ENCODE measurements around the gene APBB2. TPM values are rescaled to one million over a fixed set of nuclear protein-coding genes. Genes with fewer than 3 reads are reported as not detected.

APBB2 gene
- total RNA-seq, 1 experiment from 2014 or later: 80.7 TPM

DNA sequence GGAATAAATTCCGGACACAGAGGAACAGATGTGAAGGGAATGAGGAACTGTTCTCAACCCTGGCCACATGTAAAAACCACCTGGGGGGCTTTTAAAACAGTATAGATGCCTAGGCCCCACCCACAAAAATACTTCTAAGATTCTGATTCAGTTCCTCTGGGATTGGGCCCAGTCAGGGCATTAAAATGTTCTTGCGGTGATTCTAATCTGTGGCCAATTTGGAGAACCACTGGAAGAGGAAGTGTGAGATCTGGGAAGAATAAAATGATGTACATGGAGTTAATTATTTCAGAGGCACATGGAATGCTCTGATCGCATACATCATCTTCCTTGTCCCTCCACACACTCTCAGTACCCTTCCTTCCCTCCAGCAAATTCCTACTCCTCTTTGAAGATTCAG lies 192.2 kb downstream of the APBB2 start:
- Mint-ChIP-seq H3K36me3 (ENCODE audit: insufficient read depth, unreplicated experiment) (peaks cover 28% of the 10 kb centered on the region), H3K4me1 (ENCODE audit: low read depth, unreplicated experiment) (no peaks in the 10 kb centered on the region), H3K27ac (ENCODE audit: unreplicated experiment) (no peak overlapping the region), H3K9me3 (ENCODE audit: unreplicated experiment) (peaks cover 33% of the 10 kb centered on the region), H3K27me3 (ENCODE audit: insufficient read depth, unreplicated experiment) (no peaks in the 10 kb centered on the region), H3K4me3 (ENCODE audit: unreplicated experiment) (no peak overlapping the region)
- H3K4me1 ChIP-seq: no peaks in the 10 kb centered on the region
- TF ChIP-seq, protein P1, sequence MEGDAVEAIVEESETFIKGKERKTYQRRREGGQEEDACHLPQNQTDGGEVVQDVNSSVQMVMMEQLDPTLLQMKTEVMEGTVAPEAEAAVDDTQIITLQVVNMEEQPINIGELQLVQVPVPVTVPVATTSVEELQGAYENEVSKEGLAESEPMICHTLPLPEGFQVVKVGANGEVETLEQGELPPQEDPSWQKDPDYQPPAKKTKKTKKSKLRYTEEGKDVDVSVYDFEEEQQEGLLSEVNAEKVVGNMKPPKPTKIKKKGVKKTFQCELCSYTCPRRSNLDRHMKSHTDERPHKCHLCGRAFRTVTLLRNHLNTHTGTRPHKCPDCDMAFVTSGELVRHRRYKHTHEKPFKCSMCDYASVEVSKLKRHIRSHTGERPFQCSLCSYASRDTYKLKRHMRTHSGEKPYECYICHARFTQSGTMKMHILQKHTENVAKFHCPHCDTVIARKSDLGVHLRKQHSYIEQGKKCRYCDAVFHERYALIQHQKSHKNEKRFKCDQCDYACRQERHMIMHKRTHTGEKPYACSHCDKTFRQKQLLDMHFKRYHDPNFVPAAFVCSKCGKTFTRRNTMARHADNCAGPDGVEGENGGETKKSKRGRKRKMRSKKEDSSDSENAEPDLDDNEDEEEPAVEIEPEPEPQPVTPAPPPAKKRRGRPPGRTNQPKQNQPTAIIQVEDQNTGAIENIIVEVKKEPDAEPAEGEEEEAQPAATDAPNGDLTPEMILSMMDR (IDR thresholded peaks at IDR 0.05; ENCODE audit: insufficient read depth in 1 of 2, low read depth in 1 of 2, low read length in 1 of 2, severe bottlenecking in 1 of 2, unreplicated experiment in 1 of 2): no peak
- H3K27me3 ChIP-seq (replicated peaks; ENCODE audit: control insufficient read depth, insufficient read depth, low read length): no peaks in the 10 kb centered on the region
- no TSS peak for BruUV-seq (replicated peaks)
- peaks cover 37% of the 10 kb centered on the region for H3K9me3 ChIP-seq
- intact Hi-C loops (cut with micrococcal nuclease; ENCODE audit: unreplicated experiment): no loop called here
- DNase-seq: no peak
- H3K4me3 ChIP-seq (ENCODE audit: low read depth, low read length): no peak overlapping the region
- H3K36me3 ChIP-seq (ENCODE audit: control insufficient read depth, insufficient read depth, low read length): no peaks in the 10 kb centered on the region; the same call in 1 of the 2 replicates
- ChIA-PET POLR2A (no interaction called here), CTCF (no interaction called here)

DNA sequence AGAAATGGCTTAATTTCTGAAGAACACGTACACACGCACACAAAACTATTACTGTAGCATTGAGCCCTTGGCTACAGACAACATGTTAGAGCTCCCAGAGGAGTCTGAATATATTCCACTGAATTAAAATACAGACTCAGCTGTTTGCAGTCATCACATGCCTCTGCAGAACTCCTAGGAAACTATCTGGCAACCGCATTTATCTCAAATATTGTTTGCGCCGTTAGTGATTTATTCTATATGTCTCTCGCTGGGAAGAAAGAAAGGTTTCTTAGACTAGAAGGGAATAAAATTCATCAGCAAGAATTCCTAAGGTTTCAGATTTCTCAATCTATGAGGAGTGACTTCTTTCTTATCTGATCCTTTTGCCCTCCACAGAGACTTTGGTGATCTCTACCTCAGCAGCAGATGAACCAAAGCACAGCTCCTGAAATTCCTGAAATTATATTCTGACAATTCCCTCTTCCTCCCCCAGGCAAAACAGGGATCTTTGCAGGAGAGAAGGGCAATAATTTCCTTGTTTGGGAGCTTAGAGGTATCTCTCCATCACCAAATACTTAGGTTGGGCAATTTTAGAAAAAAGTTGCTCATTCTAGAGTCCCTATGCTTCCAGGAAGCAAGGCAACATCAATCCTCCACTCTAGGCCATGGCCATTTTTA lies 199.2 kb downstream of the APBB2 start:
- TF ChIP-seq, protein P1 (IDR thresholded peaks at IDR 0.05; ENCODE audit: insufficient read depth in 1 of 2, low read depth in 1 of 2, low read length in 1 of 2, severe bottlenecking in 1 of 2, unreplicated experiment in 1 of 2): no peak
- Mint-ChIP-seq H3K27me3 (ENCODE audit: insufficient read depth, unreplicated experiment) (no peaks in the 10 kb centered on the region), H3K27ac (ENCODE audit: unreplicated experiment) (no peak overlapping the region), H3K36me3 (ENCODE audit: insufficient read depth, unreplicated experiment) (peaks cover 28% of the 10 kb centered on the region), H3K4me3 (ENCODE audit: unreplicated experiment) (no peak overlapping the region), H3K4me1 (ENCODE audit: low read depth, unreplicated experiment) (peaks cover 7% of the 10 kb centered on the region), H3K9me3 (ENCODE audit: unreplicated experiment) (no peaks in the 10 kb centered on the region)
- POLR2A ChIA-PET: no interaction called here
- CTCF ChIA-PET: no interaction called here
- intact Hi-C loops (cut with micrococcal nuclease; ENCODE audit: unreplicated experiment): no loop called here
- no TSS peak for BruUV-seq (replicated peaks)
- Histone ChIP-seq H3K4me1 (no peaks in the 10 kb centered on the region), H3K9me3 (no peaks in the 10 kb centered on the region), H3K27me3 (replicated peaks; ENCODE audit: control insufficient read depth, insufficient read depth, low read length) (no peaks in the 10 kb centered on the region), H3K4me3 (ENCODE audit: low read depth, low read length) (no peak overlapping the region), H3K36me3 (ENCODE audit: control insufficient read depth, insufficient read depth, low read length) (no peaks in the 10 kb centered on the region; the same call in none of the 2 replicates)
- no peak for DNase-seq

DNA sequence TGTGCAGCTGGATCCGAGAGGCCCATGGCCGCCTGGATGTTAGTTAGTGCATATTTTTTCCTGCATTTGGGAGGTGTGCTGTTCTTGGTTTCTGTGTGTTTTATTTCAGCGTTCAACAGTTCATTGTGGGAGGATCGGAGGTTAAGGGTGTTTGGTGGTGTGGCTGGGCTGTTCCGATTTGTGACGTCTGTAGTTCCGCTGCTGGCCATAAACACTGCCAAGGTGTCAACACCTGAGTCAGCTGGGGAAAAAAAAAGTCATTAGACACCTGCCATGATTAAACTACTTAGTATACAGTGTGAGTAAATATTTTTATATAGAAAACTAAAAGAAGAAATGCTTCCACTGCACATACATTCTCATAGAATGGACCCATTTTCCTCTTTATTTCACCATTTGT lies 200.2 kb downstream of the APBB2 start:
- H3K27ac Mint-ChIP-seq (ENCODE audit: unreplicated experiment): no peak overlapping the region
- Histone ChIP-seq H3K4me3 (ENCODE audit: low read depth, low read length) (no peak overlapping the region), H3K4me1 (no peaks in the 10 kb centered on the region), H3K9me3 (no peaks in the 10 kb centered on the region), H3K27me3 (replicated peaks; ENCODE audit: control insufficient read depth, insufficient read depth, low read length) (no peaks in the 10 kb centered on the region), H3K36me3 (ENCODE audit: control insufficient read depth, insufficient read depth, low read length) (no peaks in the 10 kb centered on the region; the same call in none of the 2 replicates)
- no peak for DNase-seq
- intact Hi-C loops (cut with micrococcal nuclease; ENCODE audit: unreplicated experiment): no loop called here
- no peaks in the 10 kb centered on the region for H3K9me3 Mint-ChIP-seq (ENCODE audit: unreplicated experiment)
- no peaks in the 10 kb centered on the region for H3K27me3 Mint-ChIP-seq (ENCODE audit: insufficient read depth, unreplicated experiment)
- H3K4me3 Mint-ChIP-seq (ENCODE audit: unreplicated experiment): no peak overlapping the region
- TF ChIP-seq, protein P1 (IDR thresholded peaks at IDR 0.05; ENCODE audit: insufficient read depth in 1 of 2, low read depth in 1 of 2, low read length in 1 of 2, severe bottlenecking in 1 of 2, unreplicated experiment in 1 of 2): no peak
- ChIA-PET CTCF (no interaction called here), POLR2A (no interaction called here)
- H3K36me3 Mint-ChIP-seq (ENCODE audit: insufficient read depth, unreplicated experiment): peaks cover 30% of the 10 kb centered on the region
- peaks cover 7% of the 10 kb centered on the region for H3K4me1 Mint-ChIP-seq (ENCODE audit: low read depth, unreplicated experiment)
- BruUV-seq (replicated peaks): no TSS peak

Measured in Caco-2 (cell line).